ENCODE measurements around the gene TMEM167B.
"Not testable (repeated sequence)": the region's sequence is repeated elsewhere in the genome, so short reads cannot be mapped to it uniquely, and the experiment has no call there.

The TMEM167B gene

DNA sequence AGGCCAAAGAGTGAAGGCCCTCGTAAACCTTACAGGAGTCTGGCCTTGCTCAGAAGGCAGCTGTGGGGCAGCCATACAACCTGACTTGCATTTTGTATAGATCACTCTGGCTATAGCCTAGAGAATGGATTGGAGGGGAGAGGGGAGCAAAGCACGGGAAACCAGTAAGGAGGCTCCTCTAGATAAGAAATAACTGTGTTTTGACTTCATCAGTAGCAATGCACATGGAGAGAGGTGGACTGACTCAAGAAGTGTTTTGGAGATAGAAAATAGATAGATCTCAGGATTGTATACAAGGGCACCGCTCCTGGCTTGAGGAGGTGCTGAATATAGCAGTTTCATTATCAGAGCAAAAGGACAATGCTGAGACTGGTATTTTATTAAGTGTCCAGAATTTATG is 49.8 kb downstream of the TMEM167B start:
- no peak for TF ChIP-seq CTCF (conservative IDR thresholded peaks at IDR 0.05; ENCODE audit: low read depth)
- CTCF ChIA-PET: interaction anchor here (0.6 to 0.9 kb wide), 2 partner anchors 28 to 69 kb away, joined by 3 read pairs; a partner anchor contains a TSS
- POLR2A ChIA-PET (ENCODE audit: low non-redundant PET): no interaction called here
- no peak for DNase-seq (ENCODE audit: low spot score)
- no peak overlapping the region for H3K27ac ChIP-seq

- no peak for TF ChIP-seq CTCF (conservative IDR thresholded peaks at IDR 0.05; ENCODE audit: low read depth)
- ChIA-PET POLR2A (ENCODE audit: low non-redundant PET) (interaction anchor here (0.6 kb wide), 1 partner anchor 39 kb away, joined by 3 read pairs; no protein-coding TSS in a partner anchor), CTCF (no interaction called here)
- DNase-seq (ENCODE audit: low spot score): no peak
- no peak overlapping the region for H3K27ac ChIP-seq
Measured at GRCh38 chr1:109142260-109142659, 51.7 kb downstream of the TMEM167B start.

DNA sequence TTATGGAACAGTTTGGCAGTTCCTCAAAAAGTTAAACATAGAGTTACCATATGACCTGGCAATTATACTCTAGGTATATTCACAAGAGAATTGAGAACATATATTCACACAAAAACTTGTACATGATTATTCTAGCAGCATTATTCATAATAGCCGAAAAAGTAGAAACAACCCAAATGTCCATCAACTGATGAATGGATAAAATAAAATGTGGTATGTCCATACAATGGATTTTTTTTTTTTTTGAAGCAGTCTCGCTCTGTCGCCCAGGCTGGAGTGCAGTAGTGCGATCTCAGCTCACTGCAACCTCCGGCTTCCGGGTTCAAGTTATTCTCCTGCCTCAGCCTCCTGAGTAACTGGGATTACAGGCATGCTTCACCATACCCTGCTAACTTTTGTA is 52.2 kb downstream of the TMEM167B start:
- H3K27ac ChIP-seq; CTCF ChIA-PET; DNase-seq (ENCODE audit: low spot score); POLR2A ChIA-PET (ENCODE audit: low non-redundant PET): not testable (repeated sequence)
